H1 (cell line): ENCODE measurements around the gene EXTL1. TPM values are rescaled to one million over a fixed set of nuclear protein-coding genes. Genes with fewer than 3 reads are reported as not detected.

Experiments used
- CTCF ChIA-PET: fragments of 300-600 bp; sonication (Branson Sonifier 250); formaldehyde crosslinking; loops from one replicate; lab custom pipeline; 2021; ENCODE audit not compliant: partially characterized antibody; lab: Charles Lee
- POLR2A ChIA-PET: fragments of 300-600 bp; sonication (Branson Sonifier 250); formaldehyde crosslinking; loops from one replicate; lab custom pipeline; 2021; ENCODE audit warnings: inconsistent platforms; ENCODE audit not compliant: partially characterized antibody; lab: Charles Lee
- DNase-seq, 2 experiments: peaks; one replicate each; pipeline versions ENCODE4 v3.0.0 to v3.0.0-alpha.2; 2010 to 2022; ENCODE audit warnings: low spot score in 2 of 2, low read depth in 1 of 2, mixed read lengths in 1 of 2
- FAIRE-seq: peaks from 2 replicates; lab custom pipeline; 2011; peaks lifted over from hg19 to GRCh38; lab: Jason Lieb, UNC
- H2AFZ ChIP-seq: 2 replicates; pipeline ENCODE4 v1.8.1; 2012; ENCODE audit warnings: low read length, inconsistent platforms
- H2AK5ac ChIP-seq: 2 replicates; pipeline ENCODE4 v1.6.1; 2013; ENCODE audit warnings: low read depth, low read length
- H2BK120ac ChIP-seq: replicated peaks from 2 replicates; pipeline ENCODE3; 2013; ENCODE audit warnings: low read depth, low read length, inconsistent platforms
- H2BK12ac ChIP-seq: 2 replicates; pipeline ENCODE4 v1.6.1; 2013; ENCODE audit warnings: low read depth, low read length
- H2BK15ac ChIP-seq: 2 replicates; pipeline ENCODE4 v1.6.1; 2013; ENCODE audit warnings: low read length
- H2BK20ac ChIP-seq: 2 replicates; pipeline ENCODE4 v1.6.1; 2013; ENCODE audit warnings: low read length
- H2BK5ac ChIP-seq: 2 replicates; pipeline ENCODE4 v1.6.1; 2013; ENCODE audit warnings: low read depth, low read length
- H3K14ac ChIP-seq: 2 replicates; pipeline ENCODE4 v1.6.1; 2013; ENCODE audit warnings: inconsistent platforms; ENCODE audit not compliant: insufficient read length
- H3K18ac ChIP-seq: 2 replicates; pipeline ENCODE4 v1.6.1; 2013; ENCODE audit warnings: low read length; ENCODE audit errors: extremely low read depth
- H3K23ac ChIP-seq: 2 replicates; pipeline ENCODE4 v1.6.1; 2013; ENCODE audit warnings: inconsistent platforms; ENCODE audit not compliant: insufficient read length
- H3K23me2 ChIP-seq: 2 replicates; pipeline ENCODE4 v1.6.1; 2013; ENCODE audit warnings: low read depth, low read length
- H3K27ac ChIP-seq: 2 replicates; pipeline ENCODE4 v1.6.1; 2011; ENCODE audit warnings: low read depth, low read length, inconsistent platforms
- H3K27me3 ChIP-seq, 4 experiments: replicated peaks in 1 of 4; 1 replicate in 1 of 4; 2 replicates in 3 of 4; pipeline versions ENCODE4 v1.6.1 to v1.8.1; 2011 to 2013; ENCODE audit warnings: low read length in 3 of 4, mild to moderate bottlenecking in 3 of 4, inconsistent platforms in 2 of 4, mixed read lengths in 2 of 4, moderate library complexity in 1 of 4; ENCODE audit not compliant: control insufficient read depth in 3 of 4, insufficient read depth in 3 of 4; ENCODE audit errors: extremely low read depth in 1 of 4
- H3K36me3 ChIP-seq, 4 experiments: 2 replicates each; pipeline versions ENCODE4 v1.6.1 to v1.8.1; 2011 to 2013; ENCODE audit warnings: mild to moderate bottlenecking in 4 of 4, low read length in 3 of 4, moderate library complexity in 2 of 4, control low read depth in 1 of 4, inconsistent platforms in 1 of 4; ENCODE audit not compliant: insufficient read depth in 4 of 4, control insufficient read depth in 2 of 4
- H3K4ac ChIP-seq: replicated peaks from 2 replicates; pipeline ENCODE3; 2013; ENCODE audit warnings: low read length, low read depth, mixed read lengths, inconsistent platforms; ENCODE audit not compliant: insufficient read length
- H3K4me1 ChIP-seq, 4 experiments: replicated peaks in 1 of 4; 1 replicate in 1 of 4; 2 replicates in 3 of 4; pipeline versions ENCODE4 v1.6.1 to v1.8.1; 2011 to 2013; ENCODE audit warnings: low read length in 3 of 4, inconsistent platforms in 2 of 4, mixed read lengths in 1 of 4; ENCODE audit not compliant: insufficient read depth in 4 of 4, control insufficient read depth in 3 of 4
- H3K4me2 ChIP-seq, 2 experiments: 2 replicates each; pipeline versions ENCODE4 v1.6.1 to v1.8.1; 2011 to 2013; ENCODE audit warnings: low read depth in 2 of 2, low read length in 2 of 2, control low read depth in 1 of 2, inconsistent platforms in 1 of 2, mild to moderate bottlenecking in 1 of 2; ENCODE audit not compliant: insufficient read depth in 1 of 2
- H3K4me3 ChIP-seq, 4 experiments: fragments of 200-600, 300-600 bp in 1 of 4; sonication (generic), shearing (Covaris generic), sonication (Bioruptor Twin) in 1 of 4; 2 replicates each; pipeline versions ENCODE4 v1.5.1 to v1.8.1; 2011 to 2016; ENCODE audit warnings: low read length in 4 of 4, low read depth in 3 of 4, control low read depth in 2 of 4, inconsistent platforms in 2 of 4, mild to moderate bottlenecking in 2 of 4, mixed read lengths in 1 of 4, moderate library complexity in 1 of 4; ENCODE audit not compliant: insufficient read depth in 2 of 4; ENCODE audit errors: extremely low read depth in 1 of 4
- H3K56ac ChIP-seq: replicated peaks from 2 replicates; pipeline ENCODE3; 2013; ENCODE audit warnings: low read depth, mild to moderate bottlenecking, mixed read lengths, low read length, inconsistent platforms; ENCODE audit not compliant: insufficient read length
- H3K79me1 ChIP-seq: 2 replicates; pipeline ENCODE4 v1.6.1; 2013; ENCODE audit warnings: low read depth, low read length, control low read depth
- H3K79me2 ChIP-seq, 2 experiments: 2 replicates each; pipeline versions ENCODE4 v1.6.1 to v1.8.1; 2012 to 2013; ENCODE audit warnings: low read length in 2 of 2, mild to moderate bottlenecking in 2 of 2, inconsistent platforms in 1 of 2; ENCODE audit not compliant: insufficient read depth in 2 of 2, control insufficient read depth in 1 of 2
- H3K9ac ChIP-seq, 4 experiments: replicated peaks in 1 of 4; 1 replicate in 1 of 4; 2 replicates in 3 of 4; pipeline versions ENCODE4 v1.6.1 to v1.8.1; 2011 to 2013; ENCODE audit warnings: low read depth in 3 of 4, low read length in 3 of 4, control low read depth in 2 of 4, mild to moderate bottlenecking in 2 of 4, moderate library complexity in 2 of 4, inconsistent platforms in 1 of 4; ENCODE audit errors: extremely low read depth in 1 of 4
- H3K9me3 ChIP-seq, 2 experiments: 2 replicates each; pipeline versions ENCODE4 v1.6.1 to v1.8.1; 2012 to 2013; ENCODE audit warnings: mild to moderate bottlenecking in 2 of 2, moderate library complexity in 2 of 2, control low read depth in 1 of 2, inconsistent platforms in 1 of 2, low read depth in 1 of 2, low read length in 1 of 2, mixed read lengths in 1 of 2; ENCODE audit not compliant: insufficient read depth in 2 of 2
- H4K20me1 ChIP-seq, 2 experiments: replicated peaks in 1 of 2; 2 replicates each; pipeline versions ENCODE3 to v1.8.1; 2011 to 2013; ENCODE audit warnings: inconsistent platforms in 2 of 2, low read length in 2 of 2, mild to moderate bottlenecking in 1 of 2; ENCODE audit not compliant: insufficient read depth in 2 of 2, control insufficient read depth in 1 of 2
- H4K5ac ChIP-seq: 2 replicates; pipeline ENCODE4 v1.6.1; 2013; ENCODE audit warnings: low read length, low read depth, mixed read lengths, inconsistent platforms; ENCODE audit not compliant: insufficient read length
- H4K8ac ChIP-seq: 2 replicates; pipeline ENCODE4 v1.8.0; 2013; ENCODE audit warnings: mild to moderate bottlenecking, moderate library complexity, low read length, inconsistent platforms; ENCODE audit not compliant: insufficient read depth; ENCODE audit errors: extremely low read depth
- H4K91ac ChIP-seq: replicated peaks from 2 replicates; pipeline ENCODE3; 2013; ENCODE audit warnings: low read length, mixed read lengths, inconsistent platforms; ENCODE audit not compliant: insufficient read length
- ASH2L ChIP-seq: fragments of 200-600, 300-600 bp; sonication (generic); IDR thresholded peaks from one replicate; pipeline ENCODE4 v1.7.1; 2017; ENCODE audit warnings: low read length
- CHD1 ChIP-seq: IDR thresholded peaks from 2 replicates; pipeline ENCODE4 v1.6.1; 2012; ENCODE audit warnings: low read depth, low read length, improper control_type of control experiment
- EZH2 ChIP-seq: fragments of 200-600 bp; sonication (generic); IDR thresholded peaks from 2 replicates; pipeline ENCODE4 v1.7.1; 2012; ENCODE audit warnings: low read depth, mild to moderate bottlenecking, moderate library complexity, low read length, inconsistent platforms; ENCODE audit not compliant: severe bottlenecking
- JUN ChIP-seq: IDR thresholded peaks from 2 replicates; pipeline ENCODE4 v1.6.1; 2011; ENCODE audit warnings: low read depth, mild to moderate bottlenecking, improper control_type of control experiment, low read length
- KDM5A ChIP-seq: fragments of 200-600 bp; IDR thresholded peaks from 2 replicates; pipeline ENCODE4 v1.7.1; 2012; ENCODE audit warnings: mild to moderate bottlenecking, low read length, inconsistent platforms, mixed read lengths
- NRF1 ChIP-seq: IDR thresholded peaks from 2 replicates; pipeline ENCODE4 v1.6.1; 2011; ENCODE audit warnings: mild to moderate bottlenecking, low read depth, low read length, improper control_type of control experiment
- RAD21 ChIP-seq, 2 experiments: IDR thresholded peaks in 1 of 2; conservative IDR thresholded peaks in 1 of 2; 2 replicates each; pipeline ENCODE4 v1.6.1; 2011; ENCODE audit warnings: low read depth in 2 of 2, low read length in 2 of 2, improper control_type of control experiment in 1 of 2, inconsistent platforms in 1 of 2, mild to moderate bottlenecking in 1 of 2, moderate library complexity in 1 of 2
- RFX5 ChIP-seq: IDR thresholded peaks from 2 replicates; pipeline ENCODE4 v1.6.1; 2011; ENCODE audit warnings: low read depth, low read length, improper control_type of control experiment, borderline replicate concordance
- RXRA ChIP-seq: IDR thresholded peaks from 2 replicates; pipeline ENCODE4 v1.6.1; 2011; ENCODE audit warnings: low read depth, mild to moderate bottlenecking, low read length, moderate library complexity; ENCODE audit not compliant: insufficient read depth
- WGBS, 2 experiments: shearing (Covaris generic) in 1 of 2; methylation state at CpG; one replicate each; pipeline versions ENCODE4 v1.1.6 to v1.1.7; 2013 to 2015; ENCODE audit warnings: low lambda C conversion rate in 2 of 2, mixed read lengths in 2 of 2, inconsistent platforms in 1 of 2, low coverage in 1 of 2, missing lambda C conversion rate in 1 of 2; ENCODE audit not compliant: insufficient replicate concordance in 2 of 2, insufficient coverage in 1 of 2, insufficient read length in 1 of 2; ENCODE audit errors: extremely low coverage in 1 of 2, missing lambda C conversion rate in 1 of 2; 5-methylcytosine and 5-hydroxymethylcytosine counted together
- polyA plus RNA-seq, 7 experiments: library from polyadenylated mRNA; depleted of rRNA in 3 of 7; stranded (reverse) in 5 of 7; unstranded in 2 of 7; fragments of >200 nt in 5 of 7; fragments of 200-250 nt in 2 of 7; gene quantifications; 1 replicate in 5 of 7; 2 replicates in 1 of 7; 4 replicates in 1 of 7; pipeline versions ENCODE4 v1.2.1 to v1.2.3, GENCODE V29; 2011 to 2013; ENCODE audit warnings: missing spikeins in 2 of 7, mixed read lengths in 2 of 7
- total RNA-seq: library from RNA; stranded (reverse); fragmentation: NEBNext Ultra II Directional; extraction: Animal tissue kit (Norgen Biotek cat#: 25700); gene quantifications from 2 replicates; pipeline ENCODE4 v1.2.1, GENCODE V29; 2021

Gene EXTL1
- total and polyA plus RNA-seq, 2 of the 8 experiments (the other 6 are each of a cell fraction or from before 2014, with no cell fraction given), result 0.89 to 1.2 TPM

GRCh38 chr1:26014179-26014578 lies 7.4 kb upstream of the EXTL1 start:
- H3K23ac ChIP-seq, result no peak overlapping the region

More at GRCh38 chr1:26014179-26014578, 7.4 kb upstream of the EXTL1 start:
- no peak for TF ChIP-seq NRF1
- TF ChIP-seq RFX5, result no peak
- no peak for TF ChIP-seq ASH2L
- TF ChIP-seq KDM5A, result no peak
- no peak for TF ChIP-seq JUN
- TF ChIP-seq CHD1, result no peak
- no peak for TF ChIP-seq RAD21 (IDR thresholded peaks at IDR 0.05 in 1 of 2, conservative IDR thresholded peaks at IDR 0.05 in 1 of 2; ENCODE audit: low read depth in 2 of 2, low read length in 2 of 2)
- TF ChIP-seq EZH2, result no peak
- TF ChIP-seq RXRA, result no peak
- no peak overlapping the region for H4K8ac ChIP-seq
- H3K9ac ChIP-seq, result no peak overlapping the region
- H3K4ac ChIP-seq, result no peak overlapping the region
- H3K79me2 ChIP-seq, result no peaks in the 10 kb centered on the region
- DNase-seq (no peak), FAIRE-seq (no peak)
- no peaks in the 10 kb centered on the region for H3K36me3 ChIP-seq
- H4K91ac ChIP-seq, result no peak overlapping the region
- H3K4me1 ChIP-seq, result peaks cover 0 to 8% (median 4%) of the 10 kb centered on the region in 4 experiments; a peak in 6 of 7 replicates
- ChIA-PET CTCF (interaction anchor here (0.6 to 2.5 kb wide), 4 partner anchors 9 to 199 kb away, joined by 3 to 10 read pairs (median 4); no protein-coding TSS in a partner anchor), POLR2A (no interaction called here)
- no peaks in the 10 kb centered on the region for H3K79me1 ChIP-seq
- H3K18ac ChIP-seq, result no peak overlapping the region
- no peak overlapping the region for H3K27ac ChIP-seq
- H3K9me3 ChIP-seq, result no peaks in the 10 kb centered on the region
- no peak overlapping the region for H3K14ac ChIP-seq
- WGBS, 2 experiments, result 90% methylated on average over 2 of the region's 2 CpGs; no CpG with 5 or more reads in 1 of the 2 experiments
- no peak overlapping the region for H2AK5ac ChIP-seq
- H4K5ac ChIP-seq, result no peak overlapping the region
- no peak overlapping the region for H2BK5ac ChIP-seq
- no peak overlapping the region for H3K4me3 ChIP-seq
- H3K4me2 ChIP-seq, result no peak overlapping the region
- no peaks in the 10 kb centered on the region for H4K20me1 ChIP-seq
- H2BK120ac ChIP-seq, result no peak overlapping the region
- no peak overlapping the region for H2BK12ac ChIP-seq
- no peaks in the 10 kb centered on the region for H3K23me2 ChIP-seq
- H3K56ac ChIP-seq, result no peak overlapping the region
- H2BK20ac ChIP-seq, result no peak overlapping the region
- H2BK15ac ChIP-seq, result no peak overlapping the region
- H3K27me3 ChIP-seq, result no peaks in the 10 kb centered on the region
- H2AFZ ChIP-seq, result no peak overlapping the region
